ENCODE results near the gene PIK3C3.

- TF ChIP-seq CTBP1 (IDR thresholded peaks at IDR 0.05; ENCODE audit: borderline replicate concordance) (no peak), BHLHE40 (IDR thresholded peaks at IDR 0.05; ENCODE audit: borderline replicate concordance) (no peak), SP1 (IDR thresholded peaks at IDR 0.05) (no peak), TARDBP (IDR thresholded peaks at IDR 0.05) (no peak), PKNOX1 (IDR thresholded peaks at IDR 0.05) (no peak), ARNT (IDR thresholded peaks at IDR 0.05) (no peak), HDGF (IDR thresholded peaks at IDR 0.05; ENCODE audit: borderline replicate concordance) (no peak), FOXK2 (IDR thresholded peaks at IDR 0.05) (no peak), LEF1 (IDR thresholded peaks at IDR 0.05; ENCODE audit: borderline replicate concordance) (no peak)
These were observed 17.3 kb downstream of the PIK3C3 start for GRCh38 chr18:41972067-41972925.

Measured in HEK293T (cell line).